OCI-M2 (cell line): ENCODE results near the gene SMARCD1.
"Not testable (repeated sequence)": the region's sequence is repeated elsewhere in the genome, so short reads cannot be mapped to it uniquely, and the experiment has no call there.

Experiments used
- DNase-seq: peaks from one replicate; lab custom pipeline; 2025; ENCODE audit not compliant: unreplicated experiment; lab: John Stamatoyannopoulos, UW

The SMARCD1 gene

GRCh38 chr12:50132505-50133135, 47.5 kb downstream of the SMARCD1 start:
- no peak for DNase-seq

GRCh38 chr12:50142993-50143392, 57.9 kb downstream of the SMARCD1 start:
- no peak for DNase-seq

- no peak for DNase-seq
Observed at GRCh38 chr12:50145439-50145838, 60.3 kb downstream of the SMARCD1 start.

- no peak for DNase-seq
Observed at GRCh38 chr12:50147281-50147680, 62.1 kb downstream of the SMARCD1 start.

GRCh38 chr12:50148011-50148410, 62.9 kb downstream of the SMARCD1 start:
- DNase-seq, result not testable (repeated sequence)

- no peak for DNase-seq
Observed at GRCh38 chr12:50149311-50149710, 64.2 kb downstream of the SMARCD1 start.
